Measurements from ENCODE around the gene CPSF4L.

The CPSF4L gene

DNA sequence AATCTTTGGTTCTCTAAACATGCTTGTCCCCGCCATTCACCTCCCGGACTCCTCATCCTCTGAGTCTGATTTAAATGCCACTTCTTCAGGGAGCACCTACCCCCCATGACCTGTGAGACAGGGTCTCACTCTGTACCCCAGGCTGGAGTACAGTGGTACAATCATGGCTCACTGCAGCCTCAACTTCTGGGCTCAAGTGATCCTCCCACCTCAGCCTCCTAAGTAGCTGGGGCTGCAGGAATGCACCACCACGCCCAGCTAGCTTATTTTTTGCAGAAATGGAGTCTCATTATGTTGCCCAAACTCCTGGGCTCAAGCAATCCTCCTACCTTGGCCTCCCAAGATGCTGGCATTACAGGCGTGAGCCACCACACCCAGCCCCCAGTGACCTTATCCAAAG lies 12.8 kb upstream of the CPSF4L start:
- Histone ChIP-seq H3K9me3 (no peaks in the 10 kb centered on the region), H3K36me3 (no peaks in the 10 kb centered on the region), H3K4me3 (ENCODE audit: low read depth, low read length) (no peak overlapping the region), H3K4me1 (peaks cover 9% of the 10 kb centered on the region), H3K27me3 (no peaks in the 10 kb centered on the region)
- TF ChIP-seq, protein P1, sequence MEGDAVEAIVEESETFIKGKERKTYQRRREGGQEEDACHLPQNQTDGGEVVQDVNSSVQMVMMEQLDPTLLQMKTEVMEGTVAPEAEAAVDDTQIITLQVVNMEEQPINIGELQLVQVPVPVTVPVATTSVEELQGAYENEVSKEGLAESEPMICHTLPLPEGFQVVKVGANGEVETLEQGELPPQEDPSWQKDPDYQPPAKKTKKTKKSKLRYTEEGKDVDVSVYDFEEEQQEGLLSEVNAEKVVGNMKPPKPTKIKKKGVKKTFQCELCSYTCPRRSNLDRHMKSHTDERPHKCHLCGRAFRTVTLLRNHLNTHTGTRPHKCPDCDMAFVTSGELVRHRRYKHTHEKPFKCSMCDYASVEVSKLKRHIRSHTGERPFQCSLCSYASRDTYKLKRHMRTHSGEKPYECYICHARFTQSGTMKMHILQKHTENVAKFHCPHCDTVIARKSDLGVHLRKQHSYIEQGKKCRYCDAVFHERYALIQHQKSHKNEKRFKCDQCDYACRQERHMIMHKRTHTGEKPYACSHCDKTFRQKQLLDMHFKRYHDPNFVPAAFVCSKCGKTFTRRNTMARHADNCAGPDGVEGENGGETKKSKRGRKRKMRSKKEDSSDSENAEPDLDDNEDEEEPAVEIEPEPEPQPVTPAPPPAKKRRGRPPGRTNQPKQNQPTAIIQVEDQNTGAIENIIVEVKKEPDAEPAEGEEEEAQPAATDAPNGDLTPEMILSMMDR (IDR thresholded peaks at IDR 0.05; ENCODE audit: low read depth, low read length): no peak
- no peak for DNase-seq

DNA sequence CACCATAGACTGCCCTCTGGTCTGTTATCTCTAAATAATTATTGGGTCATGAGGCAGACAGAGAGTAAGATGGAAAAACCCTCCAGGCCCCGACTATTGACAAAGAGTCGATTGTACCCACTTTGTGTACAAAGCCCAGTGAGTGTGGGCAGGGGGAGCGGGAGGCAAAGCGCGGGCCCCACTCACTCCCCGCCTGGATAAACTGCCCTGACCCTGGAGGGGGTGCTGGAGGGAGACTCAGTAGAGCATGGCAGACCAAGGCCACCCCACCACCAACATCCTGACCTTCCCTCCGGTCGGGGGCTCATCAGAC lies 11.2 kb upstream of the CPSF4L start:
- no peaks in the 10 kb centered on the region for H3K36me3 ChIP-seq
- H3K4me1 ChIP-seq: no peaks in the 10 kb centered on the region
- H3K4me3 ChIP-seq (ENCODE audit: low read depth, low read length): no peak overlapping the region
- TF ChIP-seq, protein P1 (IDR thresholded peaks at IDR 0.05; ENCODE audit: low read depth, low read length): no peak
- no peaks in the 10 kb centered on the region for H3K27me3 ChIP-seq
- DNase-seq: no peak
- no peaks in the 10 kb centered on the region for H3K9me3 ChIP-seq

DNA sequence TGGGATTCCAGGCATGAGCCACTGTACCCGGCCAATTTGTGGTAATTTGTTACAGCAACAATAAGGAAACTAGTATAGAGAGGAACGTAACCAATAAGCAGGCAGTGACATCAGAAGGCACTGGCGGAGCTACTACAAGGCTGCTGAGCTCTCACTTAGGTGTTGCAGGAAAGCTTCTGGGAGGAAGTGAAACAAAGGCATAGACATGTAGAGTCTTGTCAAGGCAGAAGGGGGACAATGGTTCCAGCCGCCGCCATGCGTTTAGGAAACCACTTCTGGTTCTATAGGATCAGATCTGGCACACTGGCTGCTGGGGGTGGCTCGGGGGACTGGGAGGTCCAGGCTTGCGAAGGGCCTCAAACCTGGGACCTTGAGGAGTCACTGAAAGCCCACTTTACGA lies 9.4 kb upstream of the CPSF4L start:
- TF ChIP-seq, protein P1 (IDR thresholded peaks at IDR 0.05; ENCODE audit: low read depth, low read length): no peak
- Histone ChIP-seq H3K27me3 (no peaks in the 10 kb centered on the region), H3K4me1 (no peaks in the 10 kb centered on the region), H3K9me3 (no peaks in the 10 kb centered on the region), H3K36me3 (no peaks in the 10 kb centered on the region), H3K4me3 (ENCODE audit: low read depth, low read length) (no peak overlapping the region)
- DNase-seq: no peak

DNA sequence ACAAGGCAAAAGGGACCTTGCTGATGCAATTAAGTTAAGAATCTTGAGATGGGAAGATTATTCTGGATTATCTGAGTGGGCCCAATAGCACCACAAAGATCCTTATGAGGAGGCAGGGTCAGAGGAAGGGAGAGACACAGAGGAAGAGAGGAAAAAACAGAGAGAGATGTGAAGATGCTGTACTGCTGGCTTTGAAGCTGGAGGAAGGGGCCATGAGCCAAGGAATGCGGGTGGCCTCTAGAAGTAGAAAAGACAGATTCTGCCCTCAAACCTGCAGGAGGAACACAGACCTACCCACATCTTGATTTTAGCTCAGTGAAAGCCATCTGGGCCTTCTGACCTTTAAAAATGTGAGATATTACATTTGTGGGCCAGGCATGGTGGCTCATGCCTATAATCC lies 8.1 kb upstream of the CPSF4L start:
- H3K9me3 ChIP-seq: no peaks in the 10 kb centered on the region
- H3K4me1 ChIP-seq: no peaks in the 10 kb centered on the region
- H3K27me3 ChIP-seq: no peaks in the 10 kb centered on the region
- no peak overlapping the region for H3K4me3 ChIP-seq (ENCODE audit: low read depth, low read length)
- TF ChIP-seq, protein P1 (IDR thresholded peaks at IDR 0.05; ENCODE audit: low read depth, low read length): no peak
- no peaks in the 10 kb centered on the region for H3K36me3 ChIP-seq
- DNase-seq: no peak

DNA sequence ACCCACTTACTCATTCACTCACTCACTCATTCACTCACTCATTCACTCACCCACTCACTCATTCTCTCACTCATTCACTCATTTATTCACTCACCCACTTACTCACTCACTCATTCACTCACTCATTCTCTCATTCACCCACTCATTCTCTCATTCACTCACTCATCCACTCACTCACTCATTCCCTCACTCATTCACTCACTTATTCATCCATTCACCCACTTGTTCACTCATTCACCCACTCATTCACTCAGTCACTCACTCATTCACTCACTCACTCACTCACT lies 7.6 kb upstream of the CPSF4L start:
- Histone ChIP-seq H3K4me3 (ENCODE audit: low read depth, low read length) (no peak overlapping the region), H3K9me3 (no peaks in the 10 kb centered on the region), H3K4me1 (no peaks in the 10 kb centered on the region), H3K36me3 (no peaks in the 10 kb centered on the region), H3K27me3 (no peaks in the 10 kb centered on the region)
- no peak for DNase-seq
- TF ChIP-seq, protein P1 (IDR thresholded peaks at IDR 0.05; ENCODE audit: low read depth, low read length): no peak

DNA sequence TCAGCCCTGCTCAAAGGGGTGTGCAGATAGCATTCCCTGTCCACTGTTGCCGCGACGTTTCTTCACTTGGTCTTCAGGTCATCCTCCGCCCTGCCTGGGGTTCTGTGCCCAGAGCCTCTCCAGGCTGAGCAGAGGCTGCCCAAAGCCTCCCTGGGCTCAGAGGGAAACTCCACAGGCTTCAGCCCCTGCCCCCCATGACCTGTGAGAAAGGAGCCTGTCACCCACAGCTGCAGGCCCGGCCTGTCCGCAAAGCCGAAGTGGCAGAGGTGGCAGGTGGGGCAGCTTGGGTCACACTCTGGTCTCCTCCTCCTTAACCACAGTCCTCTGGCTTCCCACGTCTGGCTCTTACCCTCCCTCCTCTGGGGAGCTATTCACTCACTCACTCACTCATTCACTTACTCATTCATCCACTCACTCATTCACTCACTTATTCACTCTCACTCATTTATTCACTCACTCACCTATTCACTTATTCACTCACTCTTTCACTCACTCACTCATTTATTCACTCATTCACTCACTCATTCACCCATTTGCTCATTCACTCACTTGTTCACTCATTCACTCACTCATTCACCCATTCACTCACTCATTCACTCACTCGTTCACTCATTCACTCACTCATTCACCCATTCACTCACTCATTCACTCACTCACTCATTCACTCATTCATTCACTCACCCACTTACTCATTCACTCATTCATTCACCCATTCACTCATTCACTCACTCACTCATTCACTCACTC lies 7.1 kb upstream of the CPSF4L start:
- no peaks in the 10 kb centered on the region for H3K36me3 ChIP-seq
- no peaks in the 10 kb centered on the region for H3K27me3 ChIP-seq
- TF ChIP-seq, protein P1 (IDR thresholded peaks at IDR 0.05; ENCODE audit: low read depth, low read length): no peak
- no peaks in the 10 kb centered on the region for H3K4me1 ChIP-seq
- no peaks in the 10 kb centered on the region for H3K9me3 ChIP-seq
- H3K4me3 ChIP-seq (ENCODE audit: low read depth, low read length): no peak overlapping the region
- no peak for DNase-seq
